CD8-positive, alpha-beta memory T cell (primary cell): ENCODE results near the gene SBNO2. TPM values are rescaled to one million over a fixed set of nuclear protein-coding genes. Genes with fewer than 3 reads are reported as not detected.

Source experiments
- CTCF ChIA-PET: fragments of 350-600 bp; sonication (Branson Sonifier 250); formaldehyde crosslinking; loops from one replicate; lab custom pipeline; 2021; ENCODE audit warnings: antibody characterized with exemption; lab: Charles Lee
- POLR2A ChIA-PET: fragments of 350-600 bp; sonication (Branson Sonifier 250); formaldehyde crosslinking; loops from one replicate; lab custom pipeline; 2021; ENCODE audit warnings: antibody characterized with exemption; lab: Charles Lee
- DNase-seq, 5 donors: peaks; one replicate each; pipeline versions ENCODE4 v3.0.0 to v3.0.0-alpha.2; 2020 to 2022; ENCODE audit warnings: mixed read lengths in 1 of 5
- H3K27ac ChIP-seq: one replicate; pipeline ENCODE4 v1.7.0; 2013; ENCODE audit warnings: low read depth, mild to moderate bottlenecking, low read length, moderate library complexity
- H3K27me3 ChIP-seq: 2 replicates; pipeline ENCODE4 v1.7.0; 2013; ENCODE audit warnings: low read length, mild to moderate bottlenecking; ENCODE audit not compliant: insufficient read depth, poor library complexity, severe bottlenecking
- H3K36me3 ChIP-seq: 2 replicates; pipeline ENCODE4 v1.7.0; 2013; ENCODE audit warnings: mild to moderate bottlenecking, low read length, moderate library complexity; ENCODE audit not compliant: insufficient read depth
- H3K4me1 ChIP-seq: 2 replicates; pipeline ENCODE4 v1.7.0; 2013; ENCODE audit warnings: mild to moderate bottlenecking, low read length, moderate library complexity; ENCODE audit not compliant: insufficient read depth
- H3K4me3 ChIP-seq: 2 replicates; pipeline ENCODE4 v1.7.0; 2013; ENCODE audit warnings: mild to moderate bottlenecking, low read length
- H3K9me3 ChIP-seq: 2 replicates; pipeline ENCODE4 v1.7.0; 2013; ENCODE audit warnings: mild to moderate bottlenecking, low read length
- H3K27ac Mint-ChIP-seq, 8 donors: one replicate each; pipeline ENCODE4 v1.8.0; 2020 to 2021; ENCODE audit warnings: mixed read lengths in 8 of 8, mild to moderate bottlenecking in 6 of 8, inconsistent platforms in 3 of 8, moderate library complexity in 3 of 8
- H3K27me3 Mint-ChIP-seq, 2 donors: one replicate each; pipeline ENCODE4 v1.8.0; 2020 to 2021; ENCODE audit warnings: mixed read lengths in 2 of 2, mild to moderate bottlenecking in 1 of 2, moderate library complexity in 1 of 2
- H3K36me3 Mint-ChIP-seq, 3 donors: one replicate each; pipeline ENCODE4 v1.8.0; 2020 to 2021; ENCODE audit warnings: mixed read lengths in 3 of 3, inconsistent platforms in 1 of 3, mild to moderate bottlenecking in 1 of 3
- H3K4me1 Mint-ChIP-seq, 3 donors: one replicate each; pipeline ENCODE4 v1.8.0; 2020 to 2021; ENCODE audit warnings: mixed read lengths in 3 of 3, inconsistent platforms in 1 of 3, mild to moderate bottlenecking in 1 of 3
- H3K4me3 Mint-ChIP-seq, 7 donors: one replicate each; pipeline ENCODE4 v1.8.0; 2020 to 2021; ENCODE audit warnings: mixed read lengths in 7 of 7, mild to moderate bottlenecking in 6 of 7, moderate library complexity in 4 of 7, inconsistent platforms in 2 of 7
- H3K9me3 Mint-ChIP-seq, 5 donors: one replicate each; pipeline ENCODE4 v1.8.0; 2020 to 2022; ENCODE audit warnings: mixed read lengths in 5 of 5, mild to moderate bottlenecking in 3 of 5, moderate library complexity in 2 of 5, inconsistent platforms in 1 of 5
- polyA plus RNA-seq: library from polyadenylated mRNA; unstranded; fragments of 300-500 nt; fragmentation: Illumina TruSeq; gene quantifications from one replicate; pipeline ENCODE4 v1.2.3, GENCODE V29; 2021
- total RNA-seq, 2 experiments: library from RNA; stranded (reverse); gene quantifications; one replicate each; pipeline ENCODE4 v1.2.3, GENCODE V29; 2021

The SBNO2 gene
- total and polyA plus RNA-seq, 3 experiments from 2014 or later = 4.3 to 61.0 (median 59.0) TPM

- H3K27me3 Mint-ChIP-seq = no peaks in the 10 kb centered on the region
- DNase-seq = no peak
- POLR2A ChIA-PET = no interaction called here
- H3K4me3 Mint-ChIP-seq = no peak overlapping the region
- Histone ChIP-seq H3K4me1 (no peaks in the 10 kb centered on the region), H3K4me3 (no peak overlapping the region), H3K36me3 (no peaks in the 10 kb centered on the region), H3K9me3 (no peaks in the 10 kb centered on the region), H3K27ac (no peak overlapping the region), H3K27me3 (no peaks in the 10 kb centered on the region)
- CTCF ChIA-PET = no interaction called here
- H3K36me3 Mint-ChIP-seq = peaks cover 0 to 13% (median 0%) of the 10 kb centered on the region in 3 donors
- H3K27ac Mint-ChIP-seq = peak overlapping the region in 1 of 8 donors; percentile 83
- no peaks in the 10 kb centered on the region for H3K9me3 Mint-ChIP-seq
- H3K4me1 Mint-ChIP-seq = peaks cover 6 to 11% (median 7%) of the 10 kb centered on the region in 3 donors
Measured at GRCh38 chr19:1157931-1158884, 15.9 kb downstream of the SBNO2 start.

GRCh38 chr19:1156830-1157615 lies 17.0 kb downstream of the SBNO2 start:
- no peaks in the 10 kb centered on the region for H3K27me3 ChIP-seq
- Mint-ChIP-seq H3K27ac (peak overlapping the region in 1 of 8 donors; percentile 29), H3K9me3 (no peaks in the 10 kb centered on the region), H3K36me3 (peaks cover 0 to 18% (median 0%) of the 10 kb centered on the region in 3 donors), H3K27me3 (no peaks in the 10 kb centered on the region), H3K4me1 (peaks cover 0 to 3% (median 0%) of the 10 kb centered on the region in 3 donors), H3K4me3 (no peak overlapping the region)
- DNase-seq = no peak
- no peak overlapping the region for H3K4me3 ChIP-seq
- CTCF ChIA-PET = no interaction called here
- H3K4me1 ChIP-seq = no peaks in the 10 kb centered on the region
- H3K36me3 ChIP-seq = no peaks in the 10 kb centered on the region
- H3K27ac ChIP-seq = no peak overlapping the region
- no peaks in the 10 kb centered on the region for H3K9me3 ChIP-seq
- POLR2A ChIA-PET = no interaction called here

- no peak overlapping the region for H3K27ac Mint-ChIP-seq
- Histone ChIP-seq H3K9me3 (no peaks in the 10 kb centered on the region), H3K27me3 (no peaks in the 10 kb centered on the region), H3K4me1 (no peaks in the 10 kb centered on the region), H3K36me3 (no peaks in the 10 kb centered on the region), H3K27ac (no peak overlapping the region), H3K4me3 (no peak overlapping the region)
- peaks cover 0 to 3% (median 0%) of the 10 kb centered on the region in 3 donors for H3K4me1 Mint-ChIP-seq
- ChIA-PET POLR2A (no interaction called here), CTCF (no interaction called here)
- no peak for DNase-seq
- no peaks in the 10 kb centered on the region for H3K9me3 Mint-ChIP-seq
- peaks cover 0 to 23% (median 0%) of the 10 kb centered on the region in 3 donors for H3K36me3 Mint-ChIP-seq
- H3K27me3 Mint-ChIP-seq = no peaks in the 10 kb centered on the region
- no peak overlapping the region for H3K4me3 Mint-ChIP-seq
Measured at GRCh38 chr19:1156305-1156801, 17.7 kb downstream of the SBNO2 start.

- no peaks in the 10 kb centered on the region for H3K27me3 Mint-ChIP-seq
- Histone ChIP-seq H3K9me3 (no peaks in the 10 kb centered on the region), H3K4me1 (no peaks in the 10 kb centered on the region), H3K27me3 (no peaks in the 10 kb centered on the region), H3K27ac (no peak overlapping the region), H3K36me3 (no peaks in the 10 kb centered on the region), H3K4me3 (no peak overlapping the region)
- H3K27ac Mint-ChIP-seq = no peak overlapping the region
- H3K4me1 Mint-ChIP-seq = peaks cover 0 to 3% (median 0%) of the 10 kb centered on the region in 3 donors
- no peak overlapping the region for H3K4me3 Mint-ChIP-seq
- H3K36me3 Mint-ChIP-seq = peaks cover 0 to 24% (median 0%) of the 10 kb centered on the region in 3 donors
- ChIA-PET CTCF (no interaction called here), POLR2A (no interaction called here)
- no peak for DNase-seq
- H3K9me3 Mint-ChIP-seq = no peaks in the 10 kb centered on the region
Measured at GRCh38 chr19:1155352-1156304, 18.4 kb downstream of the SBNO2 start.

- no peak overlapping the region for H3K27ac ChIP-seq
- H3K27ac Mint-ChIP-seq = no peak overlapping the region
- no peaks in the 10 kb centered on the region for H3K9me3 ChIP-seq
- no peak for DNase-seq
- H3K27me3 Mint-ChIP-seq = no peaks in the 10 kb centered on the region
- H3K9me3 Mint-ChIP-seq = no peaks in the 10 kb centered on the region
- CTCF ChIA-PET = no interaction called here
- no peak overlapping the region for H3K4me3 ChIP-seq
- H3K36me3 Mint-ChIP-seq = peaks cover 0 to 23% (median 0%) of the 10 kb centered on the region in 3 donors
- H3K4me1 ChIP-seq = no peaks in the 10 kb centered on the region
- H3K27me3 ChIP-seq = no peaks in the 10 kb centered on the region
- H3K36me3 ChIP-seq = no peaks in the 10 kb centered on the region
- peaks cover 0 to 3% (median 0%) of the 10 kb centered on the region in 3 donors for H3K4me1 Mint-ChIP-seq
- POLR2A ChIA-PET = no interaction called here
- H3K4me3 Mint-ChIP-seq = no peak overlapping the region
Measured at GRCh38 chr19:1154731-1155351, 19.2 kb downstream of the SBNO2 start.

GRCh38 chr19:1153891-1154730 lies 20.0 kb downstream of the SBNO2 start:
- peaks cover 0 to 3% (median 0%) of the 10 kb centered on the region in 3 donors for H3K4me1 Mint-ChIP-seq

More at GRCh38 chr19:1153891-1154730, 20.0 kb downstream of the SBNO2 start:
- POLR2A ChIA-PET = no interaction called here
- H3K4me3 ChIP-seq = no peak overlapping the region
- CTCF ChIA-PET = no interaction called here
- H3K27ac ChIP-seq = no peak overlapping the region
- H3K4me1 ChIP-seq = no peaks in the 10 kb centered on the region
- Mint-ChIP-seq H3K36me3 (peaks cover 0 to 28% (median 0%) of the 10 kb centered on the region in 3 donors), H3K27ac (no peak overlapping the region), H3K27me3 (no peaks in the 10 kb centered on the region), H3K4me3 (no peak overlapping the region), H3K9me3 (no peaks in the 10 kb centered on the region)
- no peak for DNase-seq
- no peaks in the 10 kb centered on the region for H3K27me3 ChIP-seq
- H3K9me3 ChIP-seq = no peaks in the 10 kb centered on the region
- H3K36me3 ChIP-seq = no peaks in the 10 kb centered on the region
